ENCODE data around the gene PHTF1. TPM values are rescaled to one million over a fixed set of nuclear protein-coding genes. Genes with fewer than 3 reads are reported as not detected.

The PHTF1 gene
- polyA plus RNA-seq, 1 experiment = 7.4 TPM

DNA sequence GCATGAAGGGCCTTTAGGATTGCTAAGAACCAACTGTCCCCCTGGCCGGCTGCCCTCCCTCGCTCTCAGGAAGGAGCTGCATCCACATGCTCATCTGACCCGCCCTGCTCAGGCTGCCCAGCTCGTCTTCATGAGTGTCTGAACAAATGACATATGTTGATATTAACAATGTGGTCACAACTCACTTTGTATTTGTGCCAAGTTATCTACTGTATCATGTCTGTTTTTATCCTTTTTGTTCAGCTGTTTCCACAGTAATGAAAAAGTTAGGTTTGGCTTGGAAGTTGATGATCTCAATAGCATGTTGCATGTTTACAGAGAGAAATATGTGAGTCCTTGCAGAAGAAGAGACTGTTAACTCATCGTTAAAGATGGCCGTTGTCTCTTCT, 75.1 kb downstream of the PHTF1 start:
- ChIA-PET CTCF (interaction anchor here (1.0 to 1.7 kb wide), 3 partner anchors 14 to 548 kb away, joined by 3 to 4 read pairs (median 4); no protein-coding TSS in a partner anchor), POLR2A (interaction anchor here (0.5 kb wide), 1 partner anchor 542 kb away, joined by 3 read pairs; no protein-coding TSS in a partner anchor)
- DNase-seq (ENCODE audit: low read depth) = peak; percentile 16

GRCh38 chr1:113683384-113684152, 75.7 kb downstream of the PHTF1 start:
- Histone ChIP-seq H3K36me3 (ENCODE audit: control insufficient read depth, insufficient read depth, low read length) (no peaks in the 10 kb centered on the region), H3K4me3 (ENCODE audit: low read depth, low read length) (no peak overlapping the region), H3K27me3 (ENCODE audit: control insufficient read depth, insufficient read depth, low read length) (no peaks in the 10 kb centered on the region)
- ChIA-PET CTCF (interaction anchor here (1.0 to 1.7 kb wide), 2 partner anchors 15 to 543 kb away, joined by 4 read pairs; no protein-coding TSS in a partner anchor), POLR2A (interaction anchor here (0.5 kb wide), 1 partner anchor 541 kb away, joined by 3 read pairs; no protein-coding TSS in a partner anchor)
- no peak for DNase-seq (ENCODE audit: low read depth)
- no peak for TF ChIP-seq CTCF (IDR thresholded peaks at IDR 0.05; ENCODE audit: insufficient read depth, low read depth, low read length)

More for the DNA sequence above, 75.1 kb downstream of the PHTF1 start:
- Histone ChIP-seq H3K27me3 (ENCODE audit: control insufficient read depth, insufficient read depth, low read length) (no peaks in the 10 kb centered on the region), H3K36me3 (ENCODE audit: control insufficient read depth, insufficient read depth, low read length) (no peaks in the 10 kb centered on the region), H3K4me3 (ENCODE audit: low read depth, low read length) (no peak overlapping the region)
- TF ChIP-seq CTCF (IDR thresholded peaks at IDR 0.05; ENCODE audit: insufficient read depth, low read depth, low read length) = no peak

GRCh38 chr1:113681596-113682337, 77.5 kb downstream of the PHTF1 start:
- no peaks in the 10 kb centered on the region for H3K36me3 ChIP-seq (ENCODE audit: control insufficient read depth, insufficient read depth, low read length)
- TF ChIP-seq CTCF (IDR thresholded peaks at IDR 0.05; ENCODE audit: insufficient read depth, low read depth, low read length) = no peak
- CTCF ChIA-PET = interaction anchor here (0.7 to 1.2 kb wide), 3 partner anchors 53 to 542 kb away, joined by 3 to 4 read pairs (median 3); no protein-coding TSS in a partner anchor
- no peak for DNase-seq (ENCODE audit: low read depth)
- H3K27me3 ChIP-seq (ENCODE audit: control insufficient read depth, insufficient read depth, low read length) = no peaks in the 10 kb centered on the region
- POLR2A ChIA-PET = interaction anchor here (0.6 kb wide), 2 partner anchors 367 to 806 kb away, joined by 3 read pairs; no protein-coding TSS in a partner anchor
- no peak overlapping the region for H3K4me3 ChIP-seq (ENCODE audit: low read depth, low read length)

DNA sequence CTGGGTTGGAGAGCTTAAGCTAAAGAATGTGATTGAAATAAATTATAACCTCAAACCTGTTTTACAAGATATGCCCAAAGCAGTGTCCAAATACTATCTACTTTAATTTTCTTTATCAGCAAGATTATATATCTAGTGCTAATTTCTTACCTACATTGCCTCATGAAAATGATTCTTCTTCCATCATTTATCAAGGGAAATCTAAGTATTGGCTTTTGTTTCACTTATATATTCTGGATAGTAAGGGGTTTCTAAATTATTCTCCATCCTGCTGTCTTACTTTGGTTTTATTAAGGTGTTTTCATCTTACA, 81.2 kb downstream of the PHTF1 start:
- no peaks in the 10 kb centered on the region for H3K36me3 ChIP-seq (ENCODE audit: control insufficient read depth, insufficient read depth, low read length)
- no peaks in the 10 kb centered on the region for H3K27me3 ChIP-seq (ENCODE audit: control insufficient read depth, insufficient read depth, low read length)
- POLR2A ChIA-PET = interaction anchor here (0.6 kb wide), 2 partner anchors 335 to 796 kb away, joined by 5 to 9 read pairs; no protein-coding TSS in a partner anchor
- CTCF ChIA-PET = interaction anchor here (0.6 to 3.7 kb wide), 4 partner anchors 11 to 568 kb away, joined by 3 to 24 read pairs (median 4); no protein-coding TSS in a partner anchor
- no peak overlapping the region for H3K4me3 ChIP-seq (ENCODE audit: low read depth, low read length)
- no peak for TF ChIP-seq CTCF (IDR thresholded peaks at IDR 0.05; ENCODE audit: insufficient read depth, low read depth, low read length)
- DNase-seq (ENCODE audit: low read depth) = no peak

All from BJ (cell line).